ENCODE results near the gene ADAMTSL3. TPM values are rescaled to one million over a fixed set of nuclear protein-coding genes. Genes with fewer than 3 reads are reported as not detected.

The ADAMTSL3 gene
- total and polyA plus RNA-seq, 2 experiments from 2014 or later: 0.61 to 0.87 TPM

DNA sequence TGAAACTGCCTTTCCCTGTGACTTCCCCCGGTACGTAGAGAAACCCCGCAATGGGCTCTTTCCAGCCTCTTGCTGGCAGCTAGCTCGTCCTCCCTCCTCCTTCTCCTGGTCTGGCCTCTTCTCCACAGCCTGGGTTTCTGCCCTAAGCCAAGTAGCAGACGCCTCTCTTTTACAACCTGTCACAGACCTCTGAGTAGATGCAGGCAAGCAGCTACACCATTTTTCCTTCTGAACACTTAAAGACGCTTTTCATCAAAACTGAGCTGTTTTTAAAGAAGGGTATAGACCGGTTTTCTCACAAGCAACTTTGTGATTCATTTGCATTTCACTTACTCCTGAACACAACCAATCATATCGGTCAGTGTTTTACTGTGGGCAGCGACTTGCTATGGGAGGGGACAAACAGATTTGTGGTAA, 32.0 kb downstream of the ADAMTSL3 start:
- Histone ChIP-seq H3K36me3 (ENCODE audit: insufficient read depth) (no peaks in the 10 kb centered on the region), H3K4me3 (no peak overlapping the region), H3K4me2 (no peak overlapping the region), H3K4me1 (ENCODE audit: insufficient read depth) (no peaks in the 10 kb centered on the region), H3K27me3 (ENCODE audit: insufficient read depth) (no peaks in the 10 kb centered on the region), H3F3A (replicated peaks; ENCODE audit: low read depth) (no peaks in the 10 kb centered on the region), H2AFZ (peak overlapping the region; percentile 60; the same call in 1 of the 2 replicates), H3K27ac (ENCODE audit: low read depth) (no peak overlapping the region), H3K79me2 (replicated peaks; ENCODE audit: insufficient read depth) (no peaks in the 10 kb centered on the region), H3K9me2 (ENCODE audit: insufficient read depth) (peaks cover 3% of the 10 kb centered on the region; the same call in 1 of the 2 replicates), H4K20me1 (replicated peaks; ENCODE audit: insufficient read depth) (no peaks in the 10 kb centered on the region)
- DNase-seq (ENCODE audit: low spot score): peak; percentile 5
- no peaks in the 10 kb centered on the region for H3K4me1 Mint-ChIP-seq
- H3K27ac Mint-ChIP-seq: no peak overlapping the region
- no peaks in the 10 kb centered on the region for H3K36me3 Mint-ChIP-seq (ENCODE audit: low read depth)
- no peak for TF ChIP-seq EZH2 (IDR thresholded peaks at IDR 0.05; ENCODE audit: low read depth, unreplicated experiment)
- no peak for TF ChIP-seq POLR2AphosphoS5 (IDR thresholded peaks at IDR 0.05; ENCODE audit: low read depth)
- TF ChIP-seq, protein P1, sequence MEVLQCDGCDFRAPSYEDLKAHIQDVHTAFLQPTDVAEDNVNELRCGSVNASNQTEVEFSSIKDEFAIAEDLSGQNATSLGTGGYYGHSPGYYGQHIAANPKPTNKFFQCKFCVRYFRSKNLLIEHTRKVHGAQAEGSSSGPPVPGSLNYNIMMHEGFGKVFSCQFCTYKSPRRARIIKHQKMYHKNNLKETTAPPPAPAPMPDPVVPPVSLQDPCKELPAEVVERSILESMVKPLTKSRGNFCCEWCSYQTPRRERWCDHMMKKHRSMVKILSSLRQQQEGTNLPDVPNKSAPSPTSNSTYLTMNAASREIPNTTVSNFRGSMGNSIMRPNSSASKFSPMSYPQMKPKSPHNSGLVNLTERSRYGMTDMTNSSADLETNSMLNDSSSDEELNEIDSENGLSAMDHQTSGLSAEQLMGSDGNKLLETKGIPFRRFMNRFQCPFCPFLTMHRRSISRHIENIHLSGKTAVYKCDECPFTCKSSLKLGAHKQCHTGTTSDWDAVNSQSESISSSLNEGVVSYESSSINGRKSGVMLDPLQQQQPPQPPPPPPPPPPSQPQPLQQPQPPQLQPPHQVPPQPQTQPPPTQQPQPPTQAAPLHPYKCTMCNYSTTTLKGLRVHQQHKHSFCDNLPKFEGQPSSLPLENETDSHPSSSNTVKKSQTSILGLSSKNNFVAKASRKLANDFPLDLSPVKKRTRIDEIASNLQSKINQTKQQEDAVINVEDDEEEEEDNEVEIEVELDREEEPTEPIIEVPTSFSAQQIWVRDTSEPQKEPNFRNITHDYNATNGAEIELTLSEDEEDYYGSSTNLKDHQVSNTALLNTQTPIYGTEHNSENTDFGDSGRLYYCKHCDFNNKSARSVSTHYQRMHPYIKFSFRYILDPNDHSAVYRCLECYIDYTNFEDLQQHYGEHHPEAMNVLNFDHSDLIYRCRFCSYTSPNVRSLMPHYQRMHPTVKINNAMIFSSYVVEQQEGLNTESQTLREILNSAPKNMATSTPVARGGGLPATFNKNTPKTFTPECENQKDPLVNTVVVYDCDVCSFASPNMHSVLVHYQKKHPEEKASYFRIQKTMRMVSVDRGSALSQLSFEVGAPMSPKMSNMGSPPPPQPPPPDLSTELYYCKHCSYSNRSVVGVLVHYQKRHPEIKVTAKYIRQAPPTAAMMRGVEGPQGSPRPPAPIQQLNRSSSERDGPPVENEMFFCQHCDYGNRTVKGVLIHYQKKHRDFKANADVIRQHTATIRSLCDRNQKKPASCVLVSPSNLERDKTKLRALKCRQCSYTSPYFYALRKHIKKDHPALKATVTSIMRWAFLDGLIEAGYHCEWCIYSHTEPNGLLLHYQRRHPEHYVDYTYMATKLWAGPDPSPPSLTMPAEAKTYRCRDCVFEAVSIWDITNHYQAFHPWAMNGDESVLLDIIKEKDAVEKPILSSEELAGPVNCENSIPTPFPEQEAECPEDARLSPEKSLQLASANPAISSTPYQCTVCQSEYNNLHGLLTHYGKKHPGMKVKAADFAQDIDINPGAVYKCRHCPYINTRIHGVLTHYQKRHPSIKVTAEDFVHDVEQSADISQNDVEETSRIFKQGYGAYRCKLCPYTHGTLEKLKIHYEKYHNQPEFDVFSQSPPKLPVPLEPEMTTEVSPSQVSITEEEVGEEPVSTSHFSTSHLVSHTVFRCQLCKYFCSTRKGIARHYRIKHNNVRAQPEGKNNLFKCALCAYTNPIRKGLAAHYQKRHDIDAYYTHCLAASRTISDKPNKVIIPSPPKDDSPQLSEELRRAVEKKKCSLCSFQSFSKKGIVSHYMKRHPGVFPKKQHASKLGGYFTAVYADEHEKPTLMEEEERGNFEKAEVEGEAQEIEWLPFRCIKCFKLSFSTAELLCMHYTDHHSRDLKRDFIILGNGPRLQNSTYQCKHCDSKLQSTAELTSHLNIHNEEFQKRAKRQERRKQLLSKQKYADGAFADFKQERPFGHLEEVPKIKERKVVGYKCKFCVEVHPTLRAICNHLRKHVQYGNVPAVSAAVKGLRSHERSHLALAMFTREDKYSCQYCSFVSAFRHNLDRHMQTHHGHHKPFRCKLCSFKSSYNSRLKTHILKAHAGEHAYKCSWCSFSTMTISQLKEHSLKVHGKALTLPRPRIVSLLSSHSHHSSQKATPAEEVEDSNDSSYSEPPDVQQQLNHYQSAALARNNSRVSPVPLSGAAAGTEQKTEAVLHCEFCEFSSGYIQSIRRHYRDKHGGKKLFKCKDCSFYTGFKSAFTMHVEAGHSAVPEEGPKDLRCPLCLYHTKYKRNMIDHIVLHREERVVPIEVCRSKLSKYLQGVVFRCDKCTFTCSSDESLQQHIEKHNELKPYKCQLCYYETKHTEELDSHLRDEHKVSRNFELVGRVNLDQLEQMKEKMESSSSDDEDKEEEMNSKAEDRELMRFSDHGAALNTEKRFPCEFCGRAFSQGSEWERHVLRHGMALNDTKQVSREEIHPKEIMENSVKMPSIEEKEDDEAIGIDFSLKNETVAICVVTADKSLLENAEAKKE (CRISPR knock-in tag; IDR thresholded peaks at IDR 0.05): no peak
- TF ChIP-seq CREB1 (CRISPR knock-in tag; IDR thresholded peaks at IDR 0.05; ENCODE audit: low read depth): no peak
- TF ChIP-seq, protein P2, sequence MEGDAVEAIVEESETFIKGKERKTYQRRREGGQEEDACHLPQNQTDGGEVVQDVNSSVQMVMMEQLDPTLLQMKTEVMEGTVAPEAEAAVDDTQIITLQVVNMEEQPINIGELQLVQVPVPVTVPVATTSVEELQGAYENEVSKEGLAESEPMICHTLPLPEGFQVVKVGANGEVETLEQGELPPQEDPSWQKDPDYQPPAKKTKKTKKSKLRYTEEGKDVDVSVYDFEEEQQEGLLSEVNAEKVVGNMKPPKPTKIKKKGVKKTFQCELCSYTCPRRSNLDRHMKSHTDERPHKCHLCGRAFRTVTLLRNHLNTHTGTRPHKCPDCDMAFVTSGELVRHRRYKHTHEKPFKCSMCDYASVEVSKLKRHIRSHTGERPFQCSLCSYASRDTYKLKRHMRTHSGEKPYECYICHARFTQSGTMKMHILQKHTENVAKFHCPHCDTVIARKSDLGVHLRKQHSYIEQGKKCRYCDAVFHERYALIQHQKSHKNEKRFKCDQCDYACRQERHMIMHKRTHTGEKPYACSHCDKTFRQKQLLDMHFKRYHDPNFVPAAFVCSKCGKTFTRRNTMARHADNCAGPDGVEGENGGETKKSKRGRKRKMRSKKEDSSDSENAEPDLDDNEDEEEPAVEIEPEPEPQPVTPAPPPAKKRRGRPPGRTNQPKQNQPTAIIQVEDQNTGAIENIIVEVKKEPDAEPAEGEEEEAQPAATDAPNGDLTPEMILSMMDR (conservative IDR thresholded peaks at IDR 0.05; ENCODE audit: low read depth in 2 of 2): no peak
- no peak for TF ChIP-seq STAT1 (IDR thresholded peaks at IDR 0.05; ENCODE audit: unreplicated experiment)
- TF ChIP-seq NANOG (IDR thresholded peaks at IDR 0.05; ENCODE audit: borderline replicate concordance): no peak
- no peak for TF ChIP-seq ZNF114 (CRISPR knock-in tag; IDR thresholded peaks at IDR 0.05)
- TF ChIP-seq, protein P3, sequence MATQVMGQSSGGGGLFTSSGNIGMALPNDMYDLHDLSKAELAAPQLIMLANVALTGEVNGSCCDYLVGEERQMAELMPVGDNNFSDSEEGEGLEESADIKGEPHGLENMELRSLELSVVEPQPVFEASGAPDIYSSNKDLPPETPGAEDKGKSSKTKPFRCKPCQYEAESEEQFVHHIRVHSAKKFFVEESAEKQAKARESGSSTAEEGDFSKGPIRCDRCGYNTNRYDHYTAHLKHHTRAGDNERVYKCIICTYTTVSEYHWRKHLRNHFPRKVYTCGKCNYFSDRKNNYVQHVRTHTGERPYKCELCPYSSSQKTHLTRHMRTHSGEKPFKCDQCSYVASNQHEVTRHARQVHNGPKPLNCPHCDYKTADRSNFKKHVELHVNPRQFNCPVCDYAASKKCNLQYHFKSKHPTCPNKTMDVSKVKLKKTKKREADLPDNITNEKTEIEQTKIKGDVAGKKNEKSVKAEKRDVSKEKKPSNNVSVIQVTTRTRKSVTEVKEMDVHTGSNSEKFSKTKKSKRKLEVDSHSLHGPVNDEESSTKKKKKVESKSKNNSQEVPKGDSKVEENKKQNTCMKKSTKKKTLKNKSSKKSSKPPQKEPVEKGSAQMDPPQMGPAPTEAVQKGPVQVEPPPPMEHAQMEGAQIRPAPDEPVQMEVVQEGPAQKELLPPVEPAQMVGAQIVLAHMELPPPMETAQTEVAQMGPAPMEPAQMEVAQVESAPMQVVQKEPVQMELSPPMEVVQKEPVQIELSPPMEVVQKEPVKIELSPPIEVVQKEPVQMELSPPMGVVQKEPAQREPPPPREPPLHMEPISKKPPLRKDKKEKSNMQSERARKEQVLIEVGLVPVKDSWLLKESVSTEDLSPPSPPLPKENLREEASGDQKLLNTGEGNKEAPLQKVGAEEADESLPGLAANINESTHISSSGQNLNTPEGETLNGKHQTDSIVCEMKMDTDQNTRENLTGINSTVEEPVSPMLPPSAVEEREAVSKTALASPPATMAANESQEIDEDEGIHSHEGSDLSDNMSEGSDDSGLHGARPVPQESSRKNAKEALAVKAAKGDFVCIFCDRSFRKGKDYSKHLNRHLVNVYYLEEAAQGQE (IDR thresholded peaks at IDR 0.05; ENCODE audit: unreplicated experiment): no peak
- TF ChIP-seq EZH2phosphoT487 (IDR thresholded peaks at IDR 0.05; ENCODE audit: unreplicated experiment): no peak
- TF ChIP-seq, protein P4, sequence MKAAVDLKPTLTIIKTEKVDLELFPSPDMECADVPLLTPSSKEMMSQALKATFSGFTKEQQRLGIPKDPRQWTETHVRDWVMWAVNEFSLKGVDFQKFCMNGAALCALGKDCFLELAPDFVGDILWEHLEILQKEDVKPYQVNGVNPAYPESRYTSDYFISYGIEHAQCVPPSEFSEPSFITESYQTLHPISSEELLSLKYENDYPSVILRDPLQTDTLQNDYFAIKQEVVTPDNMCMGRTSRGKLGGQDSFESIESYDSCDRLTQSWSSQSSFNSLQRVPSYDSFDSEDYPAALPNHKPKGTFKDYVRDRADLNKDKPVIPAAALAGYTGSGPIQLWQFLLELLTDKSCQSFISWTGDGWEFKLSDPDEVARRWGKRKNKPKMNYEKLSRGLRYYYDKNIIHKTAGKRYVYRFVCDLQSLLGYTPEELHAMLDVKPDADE (IDR thresholded peaks at IDR 0.05): no peak
- no peak for ATAC-seq
- H3K9me3 Mint-ChIP-seq: no peaks in the 10 kb centered on the region
- no peak overlapping the region for H3K4me3 Mint-ChIP-seq
- H3K27me3 Mint-ChIP-seq (ENCODE audit: insufficient read depth, low read depth, poor library complexity): peaks cover 2% of the 10 kb centered on the region
